Measurements from ENCODE around the gene LYSMD2. TPM values are rescaled to one million over a fixed set of nuclear protein-coding genes. Genes with fewer than 3 reads are reported as not detected.

Gene LYSMD2
- polyA plus RNA-seq, 3 donors = 33.2 to 64.7 (median 50.5) TPM

DNA sequence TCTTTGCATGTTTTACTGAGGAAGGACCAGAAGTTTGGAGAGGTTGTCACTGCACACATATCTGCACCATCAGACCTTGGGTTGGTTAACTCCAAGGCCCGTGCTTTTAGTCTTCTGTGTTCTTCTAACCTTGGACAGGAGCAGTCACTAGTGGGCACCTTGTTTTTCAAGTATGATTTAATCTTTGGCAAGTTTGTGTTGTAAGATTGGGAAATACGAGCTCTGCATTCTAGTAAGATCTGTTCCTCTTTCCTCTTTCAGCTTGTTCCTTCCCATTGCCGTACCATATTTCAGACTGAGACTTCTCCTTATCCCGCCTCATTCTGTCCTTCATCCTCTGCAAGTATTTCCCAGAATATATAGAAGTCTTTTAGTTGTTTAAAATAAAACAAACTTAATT is 19.0 kb upstream of the LYSMD2 start:
- Histone ChIP-seq H3K36me3 (replicated peaks in 1 of 2; ENCODE audit: control insufficient read depth in 1 of 2, insufficient read depth in 2 of 2, low read length in 2 of 2) (no peaks in the 10 kb centered on the region), H3K4me1 (ENCODE audit: control insufficient read depth in 1 of 2, insufficient read depth in 2 of 2, low read length in 2 of 2) (peaks cover 81 to 82% of the 10 kb centered on the region in 2 donors), H4K20me1 (ENCODE audit: insufficient read depth, low read length) (peaks cover 75% of the 10 kb centered on the region), H3K79me2 (ENCODE audit: insufficient read depth, low read length) (peaks cover 68% of the 10 kb centered on the region), H2AFZ (ENCODE audit: insufficient read depth, low read depth, low read length, poor library complexity, severe bottlenecking) (no peak overlapping the region), H3K27ac (ENCODE audit: low read depth in 1 of 2, low read length in 2 of 2) (peak overlapping the region in 1 of 2 donors; percentile 69), H3K4me3 (replicated peaks in 1 of 3; ENCODE audit: low read depth in 2 of 3, low read length in 3 of 3) (peak overlapping the region in 2 of 3 experiments; percentile 3 to 47), H3K9ac (ENCODE audit: insufficient read depth, low read length, poor library complexity, severe bottlenecking) (no peak overlapping the region), H3K27me3 (ENCODE audit: control insufficient read depth in 2 of 2, insufficient read depth in 2 of 2, low read length in 2 of 2) (no peaks in the 10 kb centered on the region), H3K9me3 (replicated peaks in 1 of 2; ENCODE audit: control insufficient read depth in 1 of 2, insufficient read depth in 1 of 2, low read length in 2 of 2) (peaks cover 0 to 3% of the 10 kb centered on the region in 2 donors), H3K4me2 (replicated peaks; ENCODE audit: extremely low read depth, low read length, poor library complexity, severe bottlenecking) (peak overlapping the region; percentile 67)
- Mint-ChIP-seq H3K4me1 (peaks cover 85% of the 10 kb centered on the region), H3K4me3 (peak overlapping the region; percentile 42 to 70), H3K9me3 (peaks cover 0 to 4% (median 0%) of the 10 kb centered on the region in 7 donors), H3K36me3 (peaks cover 5 to 8% of the 10 kb centered on the region in 2 donors), H3K27ac (peak overlapping the region; percentile 12 to 95 (median 80)), H3K27me3 (ENCODE audit: low read depth in 3 of 3) (peaks cover 0 to 8% (median 0%) of the 10 kb centered on the region in 3 donors)
- intact Hi-C loops (cut with micrococcal nuclease) = no loop called here
- peak; percentile 52 to 83 (median 82) for DNase-seq
- WGBS (ENCODE audit: insufficient coverage) = 0% methylated on average over 1 of the region's 4 CpGs
- no peak for TF ChIP-seq CTCF (IDR thresholded peaks at IDR 0.05)

- WGBS (ENCODE audit: insufficient coverage) = 30% methylated on average over 2 of the region's 4 CpGs
- peaks cover 61% of the 10 kb centered on the region for H3K79me2 ChIP-seq (ENCODE audit: insufficient read depth, low read length)
These were observed 18.3 kb upstream of the LYSMD2 start for GRCh38 chr15:51755790-51756189.

More at GRCh38 chr15:51755790-51756189, 18.3 kb upstream of the LYSMD2 start:
- DNase-seq = peak in 2 of 3 donors; percentile 34 to 47
- no peak overlapping the region for H2AFZ ChIP-seq (ENCODE audit: insufficient read depth, low read depth, low read length, poor library complexity, severe bottlenecking)
- TF ChIP-seq CTCF (IDR thresholded peaks at IDR 0.05) = no peak
- H3K4me3 ChIP-seq (replicated peaks in 1 of 3; ENCODE audit: low read depth in 2 of 3, low read length in 3 of 3) = peak overlapping the region in 2 of 3 experiments; percentile 7 to 47
- H3K27me3 ChIP-seq (ENCODE audit: control insufficient read depth in 2 of 2, insufficient read depth in 2 of 2, low read length in 2 of 2) = peaks cover under 1 to 3% of the 10 kb centered on the region in 2 donors
- H3K4me1 ChIP-seq (ENCODE audit: control insufficient read depth in 1 of 2, insufficient read depth in 2 of 2, low read length in 2 of 2) = peaks cover 86 to 87% of the 10 kb centered on the region in 2 donors
- Mint-ChIP-seq H3K4me3 (peak overlapping the region in 1 of 2 donors; percentile 70), H3K9me3 (peaks cover 0 to 4% (median 0%) of the 10 kb centered on the region in 7 donors), H3K27ac (peak overlapping the region; percentile 12 to 95 (median 80)), H3K4me1 (peaks cover 85% of the 10 kb centered on the region), H3K36me3 (peaks cover 5 to 8% of the 10 kb centered on the region in 2 donors), H3K27me3 (ENCODE audit: low read depth in 3 of 3) (peaks cover 3 to 12% (median 5%) of the 10 kb centered on the region in 3 donors)
- H3K9ac ChIP-seq (ENCODE audit: insufficient read depth, low read length, poor library complexity, severe bottlenecking) = no peak overlapping the region
- peaks cover 0 to 3% of the 10 kb centered on the region in 2 donors for H3K9me3 ChIP-seq (replicated peaks in 1 of 2; ENCODE audit: control insufficient read depth in 1 of 2, insufficient read depth in 1 of 2, low read length in 2 of 2)
- peak overlapping the region in 1 of 2 donors; percentile 69 for H3K27ac ChIP-seq (ENCODE audit: low read depth in 1 of 2, low read length in 2 of 2)
- no peaks in the 10 kb centered on the region for H3K36me3 ChIP-seq (replicated peaks in 1 of 2; ENCODE audit: control insufficient read depth in 1 of 2, insufficient read depth in 2 of 2, low read length in 2 of 2)
- peak overlapping the region; percentile 67 for H3K4me2 ChIP-seq (replicated peaks; ENCODE audit: extremely low read depth, low read length, poor library complexity, severe bottlenecking)
- H4K20me1 ChIP-seq (ENCODE audit: insufficient read depth, low read length) = peaks cover 68% of the 10 kb centered on the region
- intact Hi-C loops (cut with micrococcal nuclease) = no loop called here

Data from CD14-positive monocyte (primary cell).